ENCODE data around the gene GARNL3.

GARNL3 gene

DNA sequence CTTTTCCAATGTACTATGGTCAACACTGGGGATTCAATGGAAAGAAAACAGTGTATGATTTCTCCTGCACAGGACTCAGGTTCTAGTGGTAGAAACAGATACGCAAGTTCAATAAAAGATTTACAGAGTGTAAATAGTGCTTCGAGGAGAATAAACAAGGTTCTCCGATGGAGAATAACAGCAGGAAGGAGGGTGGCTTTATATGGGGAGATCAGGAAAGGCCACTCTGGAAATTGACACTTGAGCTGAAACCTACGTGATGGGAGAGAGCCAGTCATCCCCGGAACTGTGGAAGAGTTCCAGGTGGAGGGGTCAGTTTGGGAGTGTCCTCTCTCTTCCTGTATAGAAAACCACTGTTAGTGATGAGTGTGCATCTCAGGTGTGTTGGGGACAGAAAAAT lies 65.9 kb downstream of the GARNL3 start:
- H3K9ac ChIP-seq (ENCODE audit: low read depth, low read length), result no peak overlapping the region
- H3K9me3 ChIP-seq (ENCODE audit: control insufficient read depth, insufficient read depth, low read length), result no peaks in the 10 kb centered on the region
- H3K36me3 ChIP-seq (ENCODE audit: insufficient read depth, low read length), result 0 out of 2 replicates have a peak, but pooled peaks cover 6% of the 10 kb centered on the region
- H3K4me1 ChIP-seq (ENCODE audit: insufficient read depth, low read length), result no peaks in the 10 kb centered on the region

DNA sequence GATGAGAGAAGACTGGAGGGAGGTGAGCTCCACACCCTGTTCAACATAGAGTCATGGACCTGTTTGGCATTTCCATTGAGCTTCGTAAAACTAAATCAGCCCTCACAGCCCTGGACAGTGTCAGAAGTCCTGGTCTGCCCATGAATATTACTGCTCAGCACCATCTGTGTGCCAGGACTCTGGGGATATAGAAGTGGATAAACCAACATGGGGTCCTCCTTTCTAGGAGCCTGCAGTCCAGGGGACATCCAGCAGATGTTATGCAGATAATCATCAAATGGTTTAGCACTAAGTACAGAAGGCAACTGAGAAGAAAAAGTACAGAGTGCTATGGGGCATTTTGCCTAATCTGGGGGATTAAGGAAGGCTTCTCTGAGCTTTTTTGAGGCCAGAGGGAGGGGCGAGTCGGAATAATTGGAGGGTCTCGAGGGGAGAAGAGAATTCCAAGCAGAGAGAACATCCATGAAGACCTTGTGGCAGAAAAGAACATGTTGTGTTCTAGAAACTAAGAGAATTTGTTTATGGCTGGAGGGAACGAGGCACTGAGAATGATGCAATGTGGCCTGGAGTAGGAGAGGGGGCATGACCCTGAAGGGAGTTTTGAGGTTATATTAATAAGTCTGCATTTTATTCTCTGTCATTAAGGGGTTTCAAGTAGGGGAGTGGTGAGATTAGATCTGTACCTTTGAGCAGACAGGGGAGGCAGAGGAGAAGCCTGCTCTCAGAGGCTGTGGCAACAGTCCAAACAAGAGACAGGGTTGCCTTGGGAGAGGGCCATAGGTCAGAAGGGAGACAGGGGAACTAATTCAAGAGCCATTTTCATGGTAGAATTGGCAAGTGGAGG lies 68.9 kb downstream of the GARNL3 start:
- no peaks in the 10 kb centered on the region for H3K9me3 ChIP-seq (ENCODE audit: control insufficient read depth, insufficient read depth, low read length)
- peaks cover 3% of the 10 kb centered on the region; the same call in 1 of the 2 replicates for H3K4me1 ChIP-seq (ENCODE audit: insufficient read depth, low read length)
- H3K36me3 ChIP-seq (ENCODE audit: insufficient read depth, low read length), result peaks cover 11% of the 10 kb centered on the region; the same call in 1 of the 2 replicates
- no peak overlapping the region for H3K9ac ChIP-seq (ENCODE audit: low read depth, low read length)

DNA sequence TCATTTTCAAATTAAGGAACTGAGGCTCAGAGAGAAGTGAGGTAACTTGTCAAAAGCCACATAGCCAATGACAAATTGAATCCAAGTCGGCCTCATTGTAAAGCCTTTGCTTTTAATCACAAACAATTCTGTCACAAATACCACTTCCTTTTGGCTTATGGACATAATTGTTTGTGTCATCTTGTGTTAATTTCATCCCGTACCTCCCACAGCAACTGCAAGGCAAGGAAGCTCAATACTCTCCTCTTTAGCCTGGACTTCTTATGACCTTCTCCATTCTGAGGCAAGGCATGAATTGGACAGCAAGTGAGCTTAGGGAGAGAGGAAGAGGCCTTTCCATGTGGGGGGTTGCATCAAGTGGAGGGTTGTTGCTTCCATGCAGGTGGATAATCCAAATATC lies 70.2 kb downstream of the GARNL3 start:
- H3K4me1 ChIP-seq (ENCODE audit: insufficient read depth, low read length), result peaks cover 3% of the 10 kb centered on the region; the same call in 1 of the 2 replicates
- no peak overlapping the region for H3K9ac ChIP-seq (ENCODE audit: low read depth, low read length)
- H3K36me3 ChIP-seq (ENCODE audit: insufficient read depth, low read length), result peaks cover 11% of the 10 kb centered on the region; the same call in 1 of the 2 replicates
- H3K9me3 ChIP-seq (ENCODE audit: control insufficient read depth, insufficient read depth, low read length), result no peaks in the 10 kb centered on the region

DNA sequence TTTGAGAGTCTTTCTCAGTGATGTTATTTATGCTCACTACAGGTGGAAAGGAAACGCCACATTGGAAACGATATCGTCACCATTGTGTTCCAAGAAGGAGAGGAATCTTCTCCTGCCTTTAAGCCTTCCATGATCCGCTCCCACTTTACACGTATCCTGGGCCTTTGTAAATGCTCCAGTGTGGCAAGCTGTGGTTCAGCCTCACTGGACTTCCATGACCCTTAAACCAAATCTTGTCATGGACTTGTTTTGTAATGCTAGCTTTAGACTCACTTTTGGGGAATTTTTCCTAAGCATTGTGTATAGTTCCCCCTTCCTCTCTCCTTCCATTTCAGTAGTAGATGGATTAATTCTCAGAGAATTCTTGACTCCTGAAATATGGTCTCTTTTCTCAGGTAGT lies 71.5 kb downstream of the GARNL3 start:
- Histone ChIP-seq H3K4me1 (ENCODE audit: insufficient read depth, low read length) (peaks cover 3% of the 10 kb centered on the region; the same call in 1 of the 2 replicates), H3K9me3 (ENCODE audit: control insufficient read depth, insufficient read depth, low read length) (no peaks in the 10 kb centered on the region), H3K9ac (ENCODE audit: low read depth, low read length) (no peak overlapping the region), H3K36me3 (ENCODE audit: insufficient read depth, low read length) (peaks cover 11% of the 10 kb centered on the region; the same call in 1 of the 2 replicates)

DNA sequence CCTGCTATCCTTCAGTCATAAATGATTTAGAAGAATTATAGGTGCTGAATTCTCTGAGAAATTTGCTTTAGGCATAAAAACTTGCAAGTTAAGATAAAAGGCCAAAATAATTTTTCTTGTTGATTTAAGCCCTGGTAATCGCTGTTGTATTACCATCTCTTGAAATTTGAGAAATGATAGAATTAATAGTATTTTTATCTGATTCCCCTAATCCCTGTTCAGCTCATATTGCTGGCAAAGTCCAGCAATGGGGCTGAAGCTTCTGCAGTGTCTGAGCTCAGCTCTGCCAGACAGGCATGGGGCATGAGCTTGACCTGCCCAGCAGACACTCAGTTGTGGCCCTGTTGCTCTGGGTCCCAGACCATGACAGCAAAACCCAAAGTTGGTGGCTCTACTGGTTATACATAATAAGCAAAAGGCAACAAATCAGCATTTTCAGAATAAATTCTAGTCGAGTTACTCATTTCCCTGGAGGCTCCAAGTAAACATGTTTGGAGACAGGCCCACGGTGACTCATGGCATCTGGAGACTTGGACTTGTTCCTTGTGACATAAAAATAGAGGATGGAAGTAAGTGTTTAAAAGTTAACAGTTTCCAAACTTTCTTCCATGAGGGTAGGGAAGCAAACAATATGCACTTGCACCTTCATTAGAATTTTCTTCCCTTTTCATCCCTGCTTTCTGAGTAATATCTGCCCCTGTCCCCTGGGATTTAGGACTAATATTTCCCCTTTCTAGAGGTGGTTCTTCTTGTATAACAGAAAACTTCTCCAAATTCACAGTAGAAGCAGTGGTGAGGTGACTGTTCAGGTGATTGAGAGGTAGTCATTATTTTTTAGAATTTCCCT lies 72.2 kb downstream of the GARNL3 start:
- Histone ChIP-seq H3K36me3 (ENCODE audit: insufficient read depth, low read length) (peaks cover 11% of the 10 kb centered on the region; the same call in 1 of the 2 replicates), H3K9me3 (ENCODE audit: control insufficient read depth, insufficient read depth, low read length) (no peaks in the 10 kb centered on the region), H3K4me1 (ENCODE audit: insufficient read depth, low read length) (peaks cover 3% of the 10 kb centered on the region; the same call in 1 of the 2 replicates), H3K9ac (ENCODE audit: low read depth, low read length) (no peak overlapping the region)

DNA sequence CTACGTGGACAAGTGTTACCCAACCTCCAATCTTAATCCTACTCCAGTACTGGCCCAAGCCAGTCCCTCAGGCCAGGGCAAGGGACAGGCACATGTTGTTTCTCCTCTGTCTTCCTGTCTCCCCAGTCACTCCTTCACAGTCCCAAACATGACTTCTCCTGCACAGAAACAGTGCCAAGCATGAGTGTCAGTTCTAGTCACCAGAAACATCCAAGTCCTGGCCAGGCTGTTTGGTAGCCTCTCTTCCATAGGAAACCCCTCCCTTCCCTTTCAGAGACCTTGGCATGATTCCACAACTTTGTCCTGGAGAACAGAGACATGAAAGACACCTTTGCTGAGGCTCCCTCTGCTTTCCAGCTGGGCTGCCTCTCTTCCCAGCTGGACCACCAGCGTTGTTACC lies 76.1 kb downstream of the GARNL3 start:
- Histone ChIP-seq H3K9me3 (ENCODE audit: control insufficient read depth, insufficient read depth, low read length) (no peaks in the 10 kb centered on the region), H3K36me3 (ENCODE audit: insufficient read depth, low read length) (peaks cover 6% of the 10 kb centered on the region; the same call in 1 of the 2 replicates), H3K9ac (ENCODE audit: low read depth, low read length) (no peak overlapping the region), H3K4me1 (ENCODE audit: insufficient read depth, low read length) (peaks cover 3% of the 10 kb centered on the region; the same call in 1 of the 2 replicates)

DNA sequence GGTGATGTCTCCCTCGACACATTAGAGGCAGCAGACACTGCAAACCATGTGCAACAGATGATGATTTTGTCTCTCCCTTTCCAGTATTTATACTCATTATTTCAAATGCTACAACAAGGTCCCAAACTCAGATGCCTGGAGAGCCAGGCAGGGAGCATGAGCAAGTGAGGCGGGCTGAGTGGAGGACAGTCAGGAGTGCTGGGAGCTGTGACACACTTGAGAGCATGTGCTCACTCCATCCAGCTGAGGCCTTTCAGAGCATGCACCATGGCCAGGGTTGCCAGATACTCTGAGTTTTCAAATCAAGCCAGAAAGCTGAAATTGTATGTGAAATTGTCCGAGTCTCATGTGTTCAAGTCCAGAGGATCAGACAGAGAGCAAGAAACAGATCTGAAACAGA lies 76.6 kb downstream of the GARNL3 start:
- Histone ChIP-seq H3K36me3 (ENCODE audit: insufficient read depth, low read length) (peaks cover 6% of the 10 kb centered on the region; the same call in 1 of the 2 replicates), H3K9ac (ENCODE audit: low read depth, low read length) (no peak overlapping the region)

DNA sequence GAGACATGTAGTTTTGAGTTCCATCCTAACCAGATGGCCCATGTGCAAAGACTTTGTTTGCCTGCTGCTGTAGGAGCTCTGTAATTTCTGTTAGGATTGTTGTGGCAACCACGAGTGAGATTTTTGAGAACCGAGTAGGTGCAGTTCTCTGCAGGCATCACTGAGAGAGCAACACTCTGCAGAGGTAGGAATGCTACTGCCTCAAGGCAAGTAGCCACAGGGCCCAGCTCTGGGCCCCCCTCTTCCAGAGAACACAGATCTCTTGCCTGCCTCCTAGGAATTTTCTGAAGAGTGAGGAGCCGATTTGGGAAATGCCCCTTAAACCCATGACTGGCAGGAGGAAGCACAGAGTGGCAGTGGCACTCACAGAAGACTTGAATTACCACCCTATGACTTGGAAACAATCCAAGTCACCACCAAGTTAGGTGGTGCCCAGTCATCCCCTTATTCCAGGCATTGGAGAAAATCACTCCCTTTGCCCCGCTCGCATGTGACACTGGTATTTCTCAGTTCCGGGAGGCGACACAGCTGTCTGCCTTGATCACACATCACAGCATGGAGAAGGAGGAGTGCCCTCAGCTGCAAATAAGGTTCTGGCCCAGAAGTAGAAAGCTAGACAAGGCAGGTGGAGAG lies 79.9 kb downstream of the GARNL3 start:
- no peaks in the 10 kb centered on the region for H3K9me3 ChIP-seq (ENCODE audit: control insufficient read depth, insufficient read depth, low read length)
- no peak overlapping the region for H3K9ac ChIP-seq (ENCODE audit: low read depth, low read length)
- H3K4me1 ChIP-seq (ENCODE audit: insufficient read depth, low read length), result peaks cover 4% of the 10 kb centered on the region; the same call in 1 of the 2 replicates
- H3K36me3 ChIP-seq (ENCODE audit: insufficient read depth, low read length), result no peaks in the 10 kb centered on the region

More for the DNA sequence above, 76.6 kb downstream of the GARNL3 start:
- Histone ChIP-seq H3K9me3 (ENCODE audit: control insufficient read depth, insufficient read depth, low read length) (no peaks in the 10 kb centered on the region), H3K4me1 (ENCODE audit: insufficient read depth, low read length) (peaks cover 1% of the 10 kb centered on the region; the same call in 1 of the 2 replicates)

DNA sequence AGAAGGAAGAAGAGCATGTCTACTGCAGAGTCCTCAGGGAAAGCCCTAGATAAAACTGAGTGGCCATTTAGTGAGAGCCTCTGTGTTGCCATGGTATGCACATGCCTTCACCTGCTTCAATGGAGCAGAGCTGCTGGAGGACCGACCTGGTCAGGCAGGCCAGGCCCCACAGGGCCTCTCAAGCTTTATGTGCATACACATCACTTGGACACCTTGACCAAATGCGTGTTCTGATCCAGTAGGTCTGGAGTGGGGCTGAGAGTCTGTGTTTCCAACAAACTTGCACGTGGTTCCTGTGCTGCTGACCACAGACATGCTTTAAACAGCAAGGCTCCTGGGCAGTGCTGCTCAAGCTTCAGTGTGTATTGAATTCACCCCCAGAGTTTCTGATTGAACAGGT lies 81.0 kb downstream of the GARNL3 start:
- Histone ChIP-seq H3K9ac (ENCODE audit: low read depth, low read length) (no peak overlapping the region), H3K9me3 (ENCODE audit: control insufficient read depth, insufficient read depth, low read length) (no peaks in the 10 kb centered on the region), H3K4me1 (ENCODE audit: insufficient read depth, low read length) (peaks cover 4% of the 10 kb centered on the region; the same call in 1 of the 2 replicates), H3K36me3 (ENCODE audit: insufficient read depth, low read length) (no peaks in the 10 kb centered on the region)

DNA sequence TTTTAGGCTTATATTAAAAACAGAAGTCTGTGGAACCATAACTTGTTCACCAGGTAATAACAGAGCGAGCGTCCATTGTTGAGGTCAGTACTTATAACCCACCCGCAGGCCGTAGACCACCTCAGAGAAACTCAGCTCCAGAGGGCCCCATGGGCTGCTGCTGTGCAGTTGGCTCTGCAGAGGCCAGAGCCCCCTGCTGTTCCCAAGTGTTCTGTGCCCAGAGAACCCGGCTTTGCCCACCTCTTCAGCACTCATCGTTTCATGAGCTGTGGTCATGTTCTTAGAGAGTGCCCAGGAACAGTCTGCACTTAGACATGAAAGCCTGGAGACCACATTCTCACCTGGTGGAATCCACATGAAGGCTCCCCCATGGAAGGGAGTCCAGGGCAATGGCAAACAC lies 82.0 kb downstream of the GARNL3 start:
- H3K9me3 ChIP-seq (ENCODE audit: control insufficient read depth, insufficient read depth, low read length), result no peaks in the 10 kb centered on the region
- H3K36me3 ChIP-seq (ENCODE audit: insufficient read depth, low read length), result no peaks in the 10 kb centered on the region
- H3K4me1 ChIP-seq (ENCODE audit: insufficient read depth, low read length), result peaks cover 4% of the 10 kb centered on the region; the same call in 1 of the 2 replicates
- H3K9ac ChIP-seq (ENCODE audit: low read depth, low read length), result no peak overlapping the region

DNA sequence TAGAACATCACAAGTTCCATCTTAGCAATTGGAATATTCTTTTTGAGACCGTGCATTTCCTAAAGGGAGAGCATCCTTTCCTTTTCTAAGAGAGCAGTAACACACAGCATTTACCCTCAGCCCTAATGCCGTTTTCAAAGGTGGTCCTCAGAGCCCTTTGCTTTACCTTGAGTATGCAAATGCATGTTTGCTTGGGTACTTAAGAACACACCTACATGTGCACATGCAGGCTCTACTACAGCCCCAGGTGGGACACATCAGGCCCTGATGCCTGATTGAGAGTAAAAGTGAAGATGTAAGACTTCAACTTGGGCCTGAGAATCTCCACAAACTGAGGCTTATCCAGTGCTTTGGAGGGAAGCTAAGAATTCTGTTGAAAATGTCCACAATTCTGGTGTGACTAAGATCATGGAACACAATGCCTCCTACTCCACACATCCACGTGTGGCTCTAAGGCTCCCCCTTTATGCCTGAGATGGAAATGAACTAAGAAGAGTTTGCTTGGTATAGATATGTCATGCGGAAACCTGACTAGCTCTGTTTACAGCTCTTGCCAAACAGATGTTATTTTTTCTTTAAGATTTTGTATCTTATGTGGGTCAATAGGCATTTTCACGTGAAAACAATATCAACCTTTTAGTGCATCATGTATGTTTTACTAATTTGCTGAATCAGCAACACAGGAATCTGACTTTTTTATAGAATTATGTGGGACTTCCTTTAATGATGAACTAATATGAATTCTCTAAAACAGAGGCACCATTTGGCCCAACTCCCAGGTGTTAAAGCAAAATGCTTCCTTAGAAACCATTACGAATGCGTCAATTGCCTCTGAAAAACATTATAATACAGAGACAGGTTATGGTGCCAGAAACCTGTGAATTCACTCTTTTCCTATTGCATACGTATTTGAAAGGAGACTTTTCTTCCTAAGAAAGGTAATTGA lies 83.5 kb downstream of the GARNL3 start:
- no peaks in the 10 kb centered on the region for H3K9me3 ChIP-seq (ENCODE audit: control insufficient read depth, insufficient read depth, low read length)
- no peaks in the 10 kb centered on the region for H3K36me3 ChIP-seq (ENCODE audit: insufficient read depth, low read length)

DNA sequence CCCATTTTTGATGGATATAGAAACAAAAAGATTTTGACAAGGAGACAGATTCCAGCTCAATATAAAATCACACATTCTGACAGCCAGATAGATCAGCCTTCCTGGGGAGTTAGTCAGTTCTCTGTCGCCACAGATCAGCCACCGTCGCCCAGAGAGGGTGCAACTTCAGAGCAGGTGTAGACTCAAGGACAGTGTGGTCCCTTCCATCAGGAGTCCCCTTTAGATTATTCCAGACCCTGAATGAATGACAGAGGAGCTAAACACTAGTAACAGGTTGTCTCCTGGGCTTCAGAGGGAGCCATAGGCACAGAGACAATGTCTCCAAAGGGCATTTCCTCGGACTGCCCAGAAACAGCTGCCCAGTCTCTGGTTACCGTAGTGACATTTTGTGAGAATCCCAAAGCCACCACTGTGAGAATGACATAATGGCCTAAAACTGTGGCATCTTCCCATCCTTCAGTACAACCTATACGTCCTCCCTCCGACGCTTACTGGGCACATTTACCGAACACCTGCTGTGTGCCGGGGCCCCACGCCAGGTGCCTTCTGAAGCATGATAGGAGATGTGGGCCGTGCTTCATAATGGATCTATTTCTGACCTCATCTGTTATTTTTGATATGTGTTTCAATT lies 85.0 kb downstream of the GARNL3 start:
- no peak overlapping the region for H3K9ac ChIP-seq (ENCODE audit: low read depth, low read length)
- H3K36me3 ChIP-seq (ENCODE audit: insufficient read depth, low read length), result no peaks in the 10 kb centered on the region
- H3K4me1 ChIP-seq (ENCODE audit: insufficient read depth, low read length), result peaks cover 9% of the 10 kb centered on the region
- no peaks in the 10 kb centered on the region for H3K9me3 ChIP-seq (ENCODE audit: control insufficient read depth, insufficient read depth, low read length)

More for the DNA sequence above, 83.5 kb downstream of the GARNL3 start:
- Histone ChIP-seq H3K4me1 (ENCODE audit: insufficient read depth, low read length) (peaks cover 4% of the 10 kb centered on the region; the same call in 1 of the 2 replicates), H3K9ac (ENCODE audit: low read depth, low read length) (no peak overlapping the region)
